Measurements from ENCODE around the gene FAM227B.
"Not testable (repeated sequence)": the region's sequence is repeated elsewhere in the genome, so short reads cannot be mapped to it uniquely, and the experiment has no call there.

Gene FAM227B

DNA sequence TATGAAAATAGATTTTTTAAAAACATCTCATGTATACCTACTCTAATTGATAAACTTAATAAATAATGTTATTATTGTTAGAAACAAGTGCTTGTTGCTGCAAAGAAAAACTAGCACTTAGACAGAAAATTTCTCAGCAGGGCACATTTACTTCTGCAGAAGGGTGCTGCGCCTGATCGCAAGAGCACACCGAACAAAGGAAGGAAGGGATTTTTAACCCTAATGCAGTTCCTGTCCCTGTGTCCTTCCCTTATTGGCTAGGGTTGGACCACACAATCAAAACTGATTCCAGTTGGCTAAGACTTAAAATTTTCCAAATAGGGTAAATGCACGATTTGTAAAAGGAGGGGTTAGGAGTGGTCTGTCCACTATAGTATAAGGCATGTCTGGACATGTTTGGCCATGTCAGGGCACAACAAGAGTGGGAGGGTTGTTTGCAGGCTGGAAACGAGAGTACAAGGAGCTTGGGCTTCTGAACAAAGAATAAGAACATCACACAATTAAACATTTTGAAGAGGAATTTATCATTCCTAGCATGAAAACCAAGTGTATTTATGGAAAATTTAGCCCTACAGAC, 4.9 kb upstream of the FAM227B start:
- peaks cover 43% of the 10 kb centered on the region for H3K36me3 Mint-ChIP-seq (ENCODE audit: low read depth)
- no peaks in the 10 kb centered on the region for H3K27me3 Mint-ChIP-seq
- no peak overlapping the region for H3K4me3 Mint-ChIP-seq
- peaks cover 7% of the 10 kb centered on the region for H3K9me3 Mint-ChIP-seq
- no peak overlapping the region for H3K27ac Mint-ChIP-seq
- peaks cover 28% of the 10 kb centered on the region for H3K4me1 Mint-ChIP-seq (ENCODE audit: low read depth)

DNA sequence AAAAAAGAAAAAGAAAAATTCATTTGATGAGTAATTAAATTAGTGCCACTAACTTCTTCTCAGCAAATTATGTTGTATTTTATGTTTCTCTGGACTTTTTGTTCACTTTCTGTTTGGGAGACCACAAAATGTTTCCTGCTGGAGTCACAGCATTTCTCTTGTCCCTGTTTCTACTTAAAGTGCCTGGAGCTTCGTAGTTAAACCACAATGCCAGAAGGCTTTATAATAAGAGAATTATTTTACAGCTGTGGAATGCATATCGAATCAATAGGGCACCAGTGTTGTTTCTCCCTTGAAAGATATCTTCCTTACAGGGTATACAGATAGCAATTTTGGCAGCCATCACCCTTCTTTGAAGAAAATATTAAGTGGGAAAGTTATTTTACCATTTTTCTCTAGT, 3.4 kb upstream of the FAM227B start:
- Mint-ChIP-seq H3K4me3 (no peak overlapping the region), H3K36me3 (ENCODE audit: low read depth) (peaks cover 33% of the 10 kb centered on the region), H3K4me1 (ENCODE audit: low read depth) (peaks cover 40% of the 10 kb centered on the region), H3K27ac (no peak overlapping the region), H3K27me3 (no peaks in the 10 kb centered on the region), H3K9me3 (peaks cover 7% of the 10 kb centered on the region)

DNA sequence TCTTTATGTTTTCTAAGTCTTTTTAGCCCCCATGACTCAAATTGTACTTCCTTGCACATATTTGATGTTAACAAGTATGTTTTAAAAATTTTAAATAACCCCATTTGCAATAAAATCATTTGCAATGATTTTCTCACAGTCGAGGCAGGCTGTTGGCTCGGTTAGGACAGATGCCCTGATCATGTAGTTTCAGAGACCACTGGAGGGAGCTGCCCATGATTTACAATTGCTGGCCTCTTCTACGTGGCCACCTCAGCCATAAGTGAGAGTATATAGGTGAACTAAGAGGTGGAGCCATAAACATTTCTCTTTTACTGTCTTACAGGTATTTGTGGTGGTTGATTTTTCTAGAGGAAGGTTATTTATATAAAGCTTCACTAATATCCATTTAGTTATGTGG, 1.9 kb upstream of the FAM227B start:
- H3K27ac Mint-ChIP-seq: no peak overlapping the region

DNA sequence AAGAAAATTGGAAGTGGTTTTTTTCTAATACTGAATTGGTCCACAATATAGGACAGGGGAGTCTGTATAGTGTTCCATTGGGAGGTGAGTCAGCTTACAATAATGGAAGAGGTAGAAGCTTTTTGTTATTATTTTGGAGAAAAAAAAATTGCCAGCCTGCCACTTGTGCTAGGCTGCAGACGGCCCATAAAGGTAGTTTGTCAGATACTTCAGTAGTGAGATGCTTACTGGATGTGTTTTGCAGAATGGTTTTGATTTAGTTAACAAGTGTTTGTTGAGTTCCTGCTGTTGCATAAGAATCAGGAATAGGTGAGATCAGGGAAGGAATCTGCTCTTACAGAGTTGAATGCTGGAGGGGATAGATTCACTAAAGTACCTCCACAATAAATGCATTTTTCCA, 1.3 kb upstream of the FAM227B start:
- peaks cover 25% of the 10 kb centered on the region for H3K36me3 Mint-ChIP-seq (ENCODE audit: low read depth)
- H3K27ac Mint-ChIP-seq: peak overlapping the region; percentile 96
- H3K4me3 Mint-ChIP-seq: peak overlapping the region; percentile 96
- no peaks in the 10 kb centered on the region for H3K27me3 Mint-ChIP-seq
- H3K4me1 Mint-ChIP-seq (ENCODE audit: low read depth): peaks cover 41% of the 10 kb centered on the region
- H3K9me3 Mint-ChIP-seq: peaks cover 7% of the 10 kb centered on the region

More for the DNA sequence above, 1.9 kb upstream of the FAM227B start:
- H3K36me3 Mint-ChIP-seq (ENCODE audit: low read depth): peaks cover 24% of the 10 kb centered on the region
- no peaks in the 10 kb centered on the region for H3K27me3 Mint-ChIP-seq
- H3K9me3 Mint-ChIP-seq: peaks cover 7% of the 10 kb centered on the region
- peaks cover 41% of the 10 kb centered on the region for H3K4me1 Mint-ChIP-seq (ENCODE audit: low read depth)
- peak overlapping the region; percentile 96 for H3K4me3 Mint-ChIP-seq

DNA sequence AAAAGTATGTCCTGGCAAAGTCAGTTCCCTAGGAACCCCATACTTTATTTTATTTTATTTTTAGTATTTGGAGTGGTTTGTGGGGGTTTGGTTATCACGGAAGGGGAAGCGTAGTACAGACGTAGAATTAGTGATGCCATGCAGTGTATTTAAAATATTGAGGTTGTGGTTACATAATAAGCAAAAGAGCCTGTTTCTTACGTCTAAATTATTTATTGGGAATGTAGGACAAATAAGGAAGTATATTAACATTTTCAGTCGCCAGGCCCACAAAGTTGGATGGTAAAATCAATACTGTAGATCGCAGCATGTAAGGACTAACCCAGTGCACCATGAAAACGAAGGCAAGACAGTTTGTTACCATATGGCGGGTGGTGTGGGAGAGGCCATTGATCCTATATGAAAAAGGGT, 788 bp upstream of the FAM227B start:
- H3K36me3 Mint-ChIP-seq (ENCODE audit: low read depth): peaks cover 28% of the 10 kb centered on the region
- H3K4me1 Mint-ChIP-seq (ENCODE audit: low read depth): peaks cover 41% of the 10 kb centered on the region
- peak overlapping the region; percentile 96 for H3K4me3 Mint-ChIP-seq
- H3K27ac Mint-ChIP-seq: peak overlapping the region; percentile 96
- H3K9me3 Mint-ChIP-seq: peaks cover 7% of the 10 kb centered on the region
- no peaks in the 10 kb centered on the region for H3K27me3 Mint-ChIP-seq

DNA sequence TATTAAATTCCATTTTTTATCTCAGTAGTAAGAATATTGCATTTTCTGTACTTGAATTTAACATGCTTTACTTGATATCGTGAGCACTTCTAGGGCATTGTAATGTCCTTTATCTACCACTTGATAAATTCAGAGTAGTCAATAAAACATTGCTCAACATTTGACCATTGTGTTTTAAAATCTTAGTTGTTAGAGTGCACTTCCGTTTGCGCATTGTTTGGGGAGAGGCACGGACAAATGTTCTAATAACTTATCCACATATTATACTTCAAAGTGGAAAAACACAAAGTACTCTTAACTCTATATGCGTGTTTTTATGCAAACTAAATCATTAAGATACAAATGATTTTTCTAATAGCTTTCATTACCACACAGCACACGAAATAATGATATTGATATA, 419 bp downstream of the FAM227B start:
- peak overlapping the region; percentile 96 for H3K27ac Mint-ChIP-seq
- no peaks in the 10 kb centered on the region for H3K27me3 Mint-ChIP-seq
- peaks cover 7% of the 10 kb centered on the region for H3K9me3 Mint-ChIP-seq
- H3K36me3 Mint-ChIP-seq (ENCODE audit: low read depth): peaks cover 22% of the 10 kb centered on the region
- H3K4me3 Mint-ChIP-seq: peak overlapping the region; percentile 96
- H3K4me1 Mint-ChIP-seq (ENCODE audit: low read depth): peaks cover 41% of the 10 kb centered on the region

DNA sequence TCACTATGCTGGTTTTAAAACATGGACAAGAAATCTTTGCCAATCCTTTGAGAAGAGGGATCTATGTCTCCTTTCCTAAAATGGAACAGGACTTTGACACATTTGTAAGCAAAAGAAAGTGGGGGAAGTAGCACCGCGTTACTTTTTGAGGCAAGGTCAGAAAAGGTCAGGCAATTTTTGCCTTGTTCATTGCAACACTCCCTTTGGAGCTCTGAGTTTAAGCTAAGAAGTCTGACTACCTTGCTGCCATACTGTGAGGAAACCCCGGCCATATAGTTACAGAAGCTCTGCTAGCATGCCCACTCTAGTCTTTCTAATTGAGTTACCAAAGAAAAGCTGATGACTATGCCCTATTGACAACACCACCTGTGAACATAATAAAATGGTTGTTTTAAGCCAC, 1.4 kb downstream of the FAM227B start:
- no peaks in the 10 kb centered on the region for H3K27me3 Mint-ChIP-seq
- peak overlapping the region; percentile 31 for H3K4me3 Mint-ChIP-seq
- peaks cover 12% of the 10 kb centered on the region for H3K9me3 Mint-ChIP-seq
- peaks cover 27% of the 10 kb centered on the region for H3K36me3 Mint-ChIP-seq (ENCODE audit: low read depth)
- H3K4me1 Mint-ChIP-seq (ENCODE audit: low read depth): peaks cover 41% of the 10 kb centered on the region
- H3K27ac Mint-ChIP-seq: no peak overlapping the region

DNA sequence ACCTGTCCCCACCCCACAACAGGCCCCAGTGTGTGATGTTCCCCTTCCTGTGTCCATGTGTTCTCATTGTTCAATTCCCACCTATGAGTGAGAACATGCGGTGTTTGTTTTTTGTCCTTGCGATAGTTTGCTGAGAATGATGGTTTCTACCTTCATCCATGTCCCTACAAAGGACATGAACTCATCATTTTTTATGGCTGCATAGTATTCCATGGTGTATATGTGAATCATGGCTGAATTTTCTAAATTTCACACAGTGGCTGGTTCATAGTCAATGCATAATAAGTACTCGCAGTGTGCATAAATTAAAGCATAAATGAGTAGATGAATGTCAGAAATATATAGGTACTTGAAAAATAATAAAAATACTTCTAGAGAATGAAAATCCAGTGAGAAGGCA, 8.4 kb downstream of the FAM227B start:
- not testable (repeated sequence) for H3K27ac Mint-ChIP-seq; H3K4me1 Mint-ChIP-seq (ENCODE audit: low read depth); H3K27me3 Mint-ChIP-seq; H3K4me3 Mint-ChIP-seq
- Mint-ChIP-seq H3K9me3 (peaks cover 15% of the 10 kb centered on the region), H3K36me3 (ENCODE audit: low read depth) (peaks cover 50% of the 10 kb centered on the region)

DNA sequence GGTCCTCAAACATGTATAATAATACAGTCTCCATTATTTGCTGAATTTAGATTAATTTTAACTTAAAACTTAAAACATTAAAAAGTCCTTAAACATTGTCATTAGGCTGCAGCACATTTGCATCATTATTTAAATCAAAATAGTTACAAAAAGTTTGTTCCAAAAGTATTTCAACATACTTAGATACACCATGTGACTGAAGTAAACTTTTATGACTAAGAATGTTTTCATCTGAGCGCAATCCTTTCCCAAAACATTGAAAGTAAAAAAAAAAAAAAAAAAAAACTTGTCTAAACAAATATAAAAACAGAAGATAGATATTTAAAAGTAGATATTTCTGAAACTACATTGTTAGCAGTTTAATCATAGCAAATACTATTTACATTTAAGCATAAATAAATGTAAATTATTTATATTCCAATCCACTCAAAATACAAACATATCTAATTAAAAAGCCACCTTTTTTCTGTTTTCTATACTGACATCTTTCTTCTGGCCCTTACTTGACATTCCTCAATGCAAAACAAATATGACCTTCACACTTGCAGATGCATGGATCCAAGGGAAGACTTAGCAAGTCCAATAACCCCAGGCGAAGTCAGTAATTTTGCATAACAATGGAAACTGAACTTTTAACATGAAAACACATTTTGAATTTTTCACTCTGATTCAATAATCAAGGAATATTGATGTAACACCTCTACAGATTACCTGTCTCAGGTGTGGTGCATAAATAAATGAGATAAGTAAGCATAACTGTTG, 10.3 kb downstream of the FAM227B start:
- Mint-ChIP-seq H3K4me3 (no peak overlapping the region), H3K4me1 (ENCODE audit: low read depth) (no peaks in the 10 kb centered on the region), H3K36me3 (ENCODE audit: low read depth) (peaks cover 55% of the 10 kb centered on the region), H3K9me3 (peaks cover 12% of the 10 kb centered on the region), H3K27me3 (no peaks in the 10 kb centered on the region), H3K27ac (no peak overlapping the region)

DNA sequence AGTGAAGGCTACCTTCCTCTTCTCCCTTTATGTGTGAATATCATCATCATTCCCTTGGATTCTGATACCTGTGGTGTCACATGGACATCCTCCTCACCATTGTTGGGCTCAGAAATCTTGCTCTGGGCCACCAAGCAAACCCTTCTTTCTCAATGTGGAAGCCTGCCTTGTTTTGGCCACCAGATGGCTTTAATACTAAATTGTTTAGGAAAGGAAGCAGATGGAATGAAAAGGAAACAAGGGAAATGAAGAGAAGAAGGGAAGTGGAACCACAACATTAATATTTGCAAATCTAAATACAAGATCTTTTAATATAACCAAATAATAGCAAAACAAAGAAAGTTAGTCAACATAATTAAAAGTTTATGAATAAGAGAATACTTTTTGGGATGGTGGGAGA, 14.0 kb downstream of the FAM227B start:
- Mint-ChIP-seq H3K9me3 (peaks cover 19% of the 10 kb centered on the region), H3K27me3 (no peaks in the 10 kb centered on the region), H3K4me1 (ENCODE audit: low read depth) (no peaks in the 10 kb centered on the region), H3K27ac (no peak overlapping the region), H3K36me3 (ENCODE audit: low read depth) (peaks cover 54% of the 10 kb centered on the region), H3K4me3 (no peak overlapping the region)

DNA sequence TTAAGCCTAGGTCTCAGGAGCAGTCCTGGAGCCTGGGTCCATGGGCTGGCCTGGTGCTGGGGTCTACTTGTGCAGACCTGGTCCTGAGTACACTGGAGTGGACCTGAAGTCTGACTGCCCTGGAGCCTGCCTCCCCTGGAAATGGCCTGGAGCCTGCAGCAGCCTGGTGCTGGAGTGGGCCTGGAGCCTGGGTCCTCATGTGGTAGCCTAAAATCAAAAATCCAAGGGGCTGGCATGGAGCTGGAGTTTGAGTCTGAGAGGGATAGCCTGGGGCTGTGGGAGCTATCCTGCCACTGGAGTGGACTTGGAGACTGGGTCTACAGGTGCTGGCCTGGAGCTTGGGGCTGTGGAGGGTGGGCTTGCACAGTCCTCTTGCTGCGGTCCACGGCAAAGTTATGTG, 15.0 kb downstream of the FAM227B start:
- no peaks in the 10 kb centered on the region for H3K4me1 Mint-ChIP-seq (ENCODE audit: low read depth)
- no peak overlapping the region for H3K27ac Mint-ChIP-seq
- no peak overlapping the region for H3K4me3 Mint-ChIP-seq
- peaks cover 53% of the 10 kb centered on the region for H3K36me3 Mint-ChIP-seq (ENCODE audit: low read depth)
- H3K9me3 Mint-ChIP-seq: peaks cover 24% of the 10 kb centered on the region
- H3K27me3 Mint-ChIP-seq: no peaks in the 10 kb centered on the region

DNA sequence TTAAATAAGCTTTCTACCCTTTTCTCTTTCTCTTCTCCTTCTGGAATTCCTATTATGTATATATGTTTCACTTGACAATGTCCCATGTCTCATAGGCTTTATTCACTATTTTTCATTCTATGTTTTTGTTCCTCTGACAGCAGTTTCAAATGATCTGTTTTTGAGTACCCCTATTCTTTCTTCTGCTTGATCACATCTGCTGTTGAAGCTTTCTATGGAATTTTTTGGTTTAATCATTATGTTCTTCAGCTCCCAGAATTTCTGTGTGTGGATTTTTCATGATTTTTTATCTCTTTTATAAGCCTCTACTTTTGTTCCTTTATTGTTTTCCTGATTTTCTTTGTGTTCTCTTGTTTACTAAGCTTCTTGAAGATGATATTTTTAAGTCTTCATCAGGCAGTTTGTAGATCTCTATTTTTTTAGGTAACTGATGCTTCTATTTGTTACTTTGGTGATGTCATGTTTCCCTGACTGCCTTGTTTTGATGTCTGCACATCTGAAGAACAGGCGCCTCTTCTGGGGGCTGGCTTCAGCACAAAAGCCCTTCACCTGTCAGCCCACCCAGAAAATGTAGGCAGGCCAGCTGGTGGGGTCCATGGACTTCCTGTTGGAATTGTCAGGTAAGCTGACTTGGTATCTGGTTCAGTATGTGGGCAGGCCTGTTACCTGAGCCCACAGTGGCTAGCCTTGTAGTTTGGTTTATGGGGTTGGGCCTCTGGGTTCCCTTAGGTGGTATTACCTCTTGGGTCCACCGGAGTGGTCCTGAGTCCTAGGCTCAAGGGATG, 15.8 kb downstream of the FAM227B start:
- Mint-ChIP-seq H3K4me3 (no peak overlapping the region), H3K27ac (no peak overlapping the region), H3K9me3 (peaks cover 24% of the 10 kb centered on the region), H3K27me3 (no peaks in the 10 kb centered on the region), H3K4me1 (ENCODE audit: low read depth) (no peaks in the 10 kb centered on the region), H3K36me3 (ENCODE audit: low read depth) (peaks cover 53% of the 10 kb centered on the region)

DNA sequence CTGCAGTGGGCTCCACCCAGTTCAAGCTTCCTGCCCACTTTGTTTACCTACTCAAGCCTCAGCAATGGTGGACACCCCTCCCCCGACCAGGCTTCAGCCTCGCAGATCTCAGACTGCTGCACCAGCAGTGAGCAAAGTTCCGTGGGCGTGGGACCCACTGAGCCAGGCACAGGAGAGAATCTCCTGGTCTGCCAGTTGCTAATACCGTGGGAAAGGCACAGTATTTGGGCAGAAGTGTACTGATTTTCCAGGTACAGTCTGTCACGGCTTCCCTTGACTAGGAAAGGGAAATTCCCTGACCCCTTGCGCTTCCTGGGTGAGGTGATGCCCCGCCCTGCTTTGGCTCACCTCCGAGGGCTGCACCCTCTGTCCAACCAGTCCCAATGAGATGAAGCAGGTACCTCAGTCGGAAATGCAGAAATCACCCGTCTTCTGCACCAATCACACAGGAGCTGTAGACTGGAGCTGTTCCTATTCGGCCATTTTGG, 27.7 kb downstream of the FAM227B start:
- not testable (repeated sequence) for H3K27me3 Mint-ChIP-seq; H3K27ac Mint-ChIP-seq; H3K4me3 Mint-ChIP-seq; H3K4me1 Mint-ChIP-seq (ENCODE audit: low read depth)
- H3K9me3 Mint-ChIP-seq: peaks cover 38% of the 10 kb centered on the region
- H3K36me3 Mint-ChIP-seq (ENCODE audit: low read depth): peaks cover 25% of the 10 kb centered on the region

DNA sequence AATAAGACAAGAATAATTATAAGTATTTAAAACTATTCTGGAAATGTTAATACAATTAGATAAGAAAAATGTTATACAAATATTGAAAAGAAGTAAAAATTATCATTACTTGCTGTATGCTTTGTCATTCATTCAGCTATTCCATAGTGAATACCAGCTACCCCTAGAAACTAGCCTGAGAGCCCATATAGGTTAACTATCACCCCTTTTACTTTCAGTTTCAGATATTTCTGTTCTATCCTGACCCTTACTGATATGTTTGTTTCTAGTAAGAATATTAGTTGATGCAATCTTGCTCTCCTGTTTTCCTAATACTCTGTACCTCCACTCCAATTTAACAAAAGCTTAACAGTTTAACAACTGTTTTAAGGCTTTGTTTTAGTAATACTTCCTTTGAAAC, 31.6 kb downstream of the FAM227B start:
- Mint-ChIP-seq H3K36me3 (ENCODE audit: low read depth) (peaks cover 18% of the 10 kb centered on the region), H3K27me3 (no peaks in the 10 kb centered on the region), H3K4me1 (ENCODE audit: low read depth) (no peaks in the 10 kb centered on the region), H3K9me3 (peaks cover 7% of the 10 kb centered on the region), H3K4me3 (no peak overlapping the region), H3K27ac (no peak overlapping the region)

DNA sequence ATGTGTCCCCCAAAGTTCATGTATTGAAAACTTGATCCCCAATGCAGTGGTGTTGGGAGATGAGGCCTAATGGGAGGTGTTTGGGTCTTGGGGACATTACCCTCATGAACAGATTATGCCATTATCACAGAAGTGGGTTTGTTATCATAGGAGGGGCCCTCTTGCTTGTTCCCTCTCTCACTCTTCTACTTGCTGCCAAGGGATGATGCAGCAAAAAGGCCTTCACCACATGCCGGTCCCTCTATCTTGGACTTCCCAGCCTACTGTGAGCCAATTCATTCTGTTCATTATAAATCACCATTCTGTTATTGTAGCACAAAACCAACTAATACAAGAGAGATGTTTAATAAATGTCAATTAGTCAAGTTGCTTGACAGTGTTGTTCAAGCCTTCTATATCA, 47.2 kb downstream of the FAM227B start:
- Mint-ChIP-seq H3K4me1 (ENCODE audit: low read depth) (no peaks in the 10 kb centered on the region), H3K27me3 (no peaks in the 10 kb centered on the region), H3K4me3 (no peak overlapping the region), H3K9me3 (peaks cover 34% of the 10 kb centered on the region), H3K27ac (no peak overlapping the region), H3K36me3 (ENCODE audit: low read depth) (peaks cover 33% of the 10 kb centered on the region)

All from stimulated activated naive CD8-positive, alpha-beta T cell treated with anti-CD3 and anti-CD28 coated beads, Interleukin-15, Interleukin-2, amounts not matched to agents 100 ng/mL and 50 ng/mL, for 24 hours (primary cell).